Measurements from ENCODE around the gene DAG1.

DAG1 gene

DNA sequence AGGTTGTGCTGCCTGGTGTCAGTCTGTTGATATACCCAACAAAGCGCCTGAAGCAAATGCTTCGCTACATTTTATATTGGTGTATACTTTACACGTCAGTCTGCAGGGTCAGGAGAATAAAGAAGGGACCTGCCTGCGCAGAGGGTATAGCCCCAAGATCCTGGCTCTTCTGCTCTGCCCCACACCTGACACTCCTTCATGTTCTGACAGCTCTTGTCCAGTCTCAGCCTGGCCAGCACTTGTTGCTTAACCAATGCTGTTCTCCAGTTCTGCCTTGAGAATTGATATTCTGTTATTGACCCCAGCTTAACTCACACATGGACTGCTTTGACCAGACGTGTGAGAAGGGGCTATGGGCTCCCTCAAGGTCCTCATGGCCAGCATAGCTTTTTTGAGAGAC lies 48.4 kb downstream of the DAG1 start:
- no peak for DNase-seq

- DNase-seq = no peak
Observed at GRCh38 chr3:49519296-49519695, 49.2 kb downstream of the DAG1 start.

DNA sequence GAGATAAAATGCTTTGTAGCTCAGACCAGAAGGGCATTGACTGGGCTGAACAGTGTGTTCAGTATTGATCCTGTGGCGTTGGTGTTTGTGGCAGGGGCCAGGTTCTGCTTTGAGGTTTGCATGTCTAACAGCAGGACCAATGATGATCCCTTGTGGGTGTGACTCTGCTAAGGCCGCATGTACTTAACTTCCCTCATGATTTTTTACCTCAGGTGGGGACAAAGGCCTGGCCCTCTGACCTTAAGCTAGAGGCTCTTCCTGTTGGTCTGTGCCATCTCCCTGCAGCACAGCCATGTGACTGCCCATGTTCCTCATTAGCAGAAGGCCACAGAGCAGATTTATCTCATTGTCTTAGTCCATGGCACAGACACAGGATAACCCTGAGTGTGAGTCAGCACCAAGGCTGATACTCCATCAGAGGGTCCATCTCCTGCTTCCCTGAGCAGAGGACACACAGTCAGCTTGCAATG lies 49.9 kb downstream of the DAG1 start:
- no peak for DNase-seq

- DNase-seq = no peak
Observed at GRCh38 chr3:49523756-49524747, 54.0 kb downstream of the DAG1 start.

GRCh38 chr3:49529567-49529966 lies 59.5 kb downstream of the DAG1 start:
- no peak for DNase-seq

- no peak for DNase-seq
Observed at GRCh38 chr3:49530231-49530630, 60.2 kb downstream of the DAG1 start.

- no peak for DNase-seq
Observed at GRCh38 chr3:49530701-49531100, 60.6 kb downstream of the DAG1 start.

GRCh38 chr3:49531218-49531617 lies 61.2 kb downstream of the DAG1 start:
- no peak for DNase-seq

GRCh38 chr3:49531715-49532114 lies 61.6 kb downstream of the DAG1 start:
- DNase-seq = no peak

DNA sequence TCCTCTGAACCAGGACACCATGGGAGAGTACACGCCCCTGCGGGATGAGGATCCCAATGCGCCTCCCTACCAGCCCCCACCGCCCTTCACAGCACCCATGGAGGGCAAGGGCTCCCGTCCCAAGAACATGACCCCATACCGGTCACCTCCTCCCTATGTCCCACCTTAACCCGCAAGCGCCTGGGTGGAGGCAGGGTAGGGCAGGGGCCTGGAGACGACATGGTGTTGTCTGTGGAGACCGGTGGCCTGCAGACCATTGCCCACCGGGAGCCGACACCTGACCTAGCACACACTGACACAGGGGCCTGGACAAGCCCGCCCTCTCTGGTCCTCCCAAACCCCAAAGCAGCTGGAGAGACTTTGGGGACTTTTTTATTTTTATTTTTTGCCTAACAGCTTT lies 63.0 kb downstream of the DAG1 start:
- DNase-seq = no peak

DNA sequence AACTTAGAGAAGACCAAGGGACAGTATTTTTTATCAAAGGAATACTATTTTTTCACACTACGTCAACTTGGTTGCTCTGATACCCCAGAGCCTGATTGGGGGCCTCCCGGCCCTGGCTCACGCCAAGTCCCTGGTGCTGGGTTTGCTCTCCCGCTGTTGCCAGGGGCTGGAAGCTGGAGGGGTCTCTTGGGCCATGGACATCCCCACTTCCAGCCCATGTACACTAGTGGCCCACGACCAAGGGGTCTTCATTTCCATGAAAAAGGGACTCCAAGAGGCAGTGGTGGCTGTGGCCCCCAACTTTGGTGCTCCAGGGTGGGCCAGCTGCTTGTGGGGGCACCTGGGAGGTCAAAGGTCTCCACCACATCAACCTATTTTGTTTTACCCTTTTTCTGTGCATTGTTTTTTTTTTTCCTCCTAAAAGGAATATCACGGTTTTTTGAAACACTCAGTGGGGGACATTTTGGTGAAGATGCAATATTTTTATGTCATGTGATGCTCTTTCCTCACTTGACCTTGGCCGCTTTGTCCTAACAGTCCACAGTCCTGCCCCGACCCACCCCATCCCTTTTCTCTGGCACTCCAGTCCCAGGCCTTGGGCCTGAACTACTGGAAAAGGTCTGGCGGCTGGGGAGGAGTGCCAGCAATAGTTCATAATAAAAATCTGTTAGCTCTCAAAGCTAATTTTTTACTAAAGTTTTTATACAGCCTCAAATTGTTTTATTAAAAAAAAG lies 63.9 kb downstream of the DAG1 start:
- DNase-seq = no peak

DNA sequence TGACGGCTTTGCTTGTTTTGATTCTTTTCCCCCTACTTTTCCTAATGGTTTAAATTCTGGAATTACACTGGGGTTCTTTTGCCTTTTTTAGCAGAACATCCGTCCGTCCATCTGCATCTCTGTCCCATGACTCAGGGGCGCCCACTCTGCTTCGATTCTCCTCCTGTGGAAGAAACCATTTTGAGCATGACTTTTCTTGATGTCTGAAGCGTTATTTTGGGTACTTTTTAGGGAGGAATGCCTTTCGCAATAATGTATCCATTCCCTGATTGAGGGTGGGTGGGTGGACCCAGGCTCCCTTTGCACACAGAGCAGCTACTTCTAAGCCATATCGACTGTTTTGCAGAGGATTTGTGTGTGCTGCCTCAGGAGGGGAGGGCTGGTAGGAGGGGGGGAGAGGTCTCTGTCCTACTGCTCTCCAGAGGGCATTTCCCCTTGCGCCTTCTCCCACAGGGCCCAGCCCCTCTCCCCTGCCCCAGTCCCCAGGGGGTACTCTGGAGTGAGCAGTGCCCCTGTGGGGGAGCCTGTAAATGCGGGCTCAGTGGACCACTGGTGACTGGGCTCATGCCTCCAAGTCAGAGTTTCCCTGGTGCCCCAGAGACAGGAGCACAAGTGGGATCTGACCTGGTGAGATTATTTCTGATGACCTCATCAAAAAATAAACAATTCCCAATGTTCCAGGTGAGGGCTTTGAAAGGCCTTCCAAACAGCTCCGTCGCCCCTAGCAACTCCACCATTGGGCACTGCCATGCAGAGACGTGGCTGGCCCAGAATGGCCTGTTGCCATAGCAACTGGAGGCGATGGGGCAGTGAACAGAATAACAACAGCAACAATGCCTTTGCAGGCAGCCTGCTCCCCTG lies 64.7 kb downstream of the DAG1 start:
- DNase-seq = no peak

DNA sequence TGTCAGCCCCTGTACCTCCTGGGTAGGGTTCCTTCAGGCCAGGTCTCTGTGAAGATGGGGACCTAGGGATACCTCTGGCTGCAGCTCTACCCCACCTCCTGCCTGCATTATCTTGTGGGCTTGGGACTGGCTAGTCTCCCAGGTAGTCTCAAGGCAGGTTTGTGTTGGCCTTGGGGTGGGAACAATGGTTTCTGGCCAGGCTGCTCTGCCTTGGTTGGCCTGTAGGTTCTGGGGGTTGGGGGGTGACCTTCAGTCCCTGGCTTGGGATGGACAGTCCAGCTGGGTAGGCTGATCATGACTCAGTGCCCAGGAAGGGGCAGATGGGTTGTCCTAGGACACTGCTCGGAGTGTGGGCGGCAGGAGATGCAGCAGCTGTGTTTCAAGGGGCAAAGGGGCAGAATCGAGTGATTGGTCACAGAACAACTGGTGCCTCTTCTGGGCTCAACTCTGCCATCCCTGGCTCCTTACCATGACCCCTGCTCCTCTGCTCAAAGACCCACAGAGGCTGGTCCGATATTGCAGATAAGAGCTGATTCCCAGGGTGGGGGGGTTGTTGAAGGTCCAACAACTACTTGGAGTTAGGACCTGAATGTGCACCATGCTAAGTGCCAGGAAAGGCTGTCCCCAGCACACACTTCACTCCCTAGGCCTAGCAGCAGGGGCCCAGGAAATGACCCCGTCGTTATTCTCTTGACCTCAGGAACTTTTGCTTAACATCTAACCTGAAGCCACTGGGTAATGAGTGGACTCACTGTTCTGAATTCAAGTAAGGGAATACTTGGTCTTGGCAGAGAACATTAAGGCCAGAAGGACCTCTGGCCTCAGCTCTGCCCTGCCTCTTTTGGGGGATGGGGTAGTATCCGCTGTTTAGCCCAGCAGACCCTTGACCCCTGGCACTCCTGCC lies 66.2 kb downstream of the DAG1 start:
- DNase-seq = peak; percentile 19

DNA sequence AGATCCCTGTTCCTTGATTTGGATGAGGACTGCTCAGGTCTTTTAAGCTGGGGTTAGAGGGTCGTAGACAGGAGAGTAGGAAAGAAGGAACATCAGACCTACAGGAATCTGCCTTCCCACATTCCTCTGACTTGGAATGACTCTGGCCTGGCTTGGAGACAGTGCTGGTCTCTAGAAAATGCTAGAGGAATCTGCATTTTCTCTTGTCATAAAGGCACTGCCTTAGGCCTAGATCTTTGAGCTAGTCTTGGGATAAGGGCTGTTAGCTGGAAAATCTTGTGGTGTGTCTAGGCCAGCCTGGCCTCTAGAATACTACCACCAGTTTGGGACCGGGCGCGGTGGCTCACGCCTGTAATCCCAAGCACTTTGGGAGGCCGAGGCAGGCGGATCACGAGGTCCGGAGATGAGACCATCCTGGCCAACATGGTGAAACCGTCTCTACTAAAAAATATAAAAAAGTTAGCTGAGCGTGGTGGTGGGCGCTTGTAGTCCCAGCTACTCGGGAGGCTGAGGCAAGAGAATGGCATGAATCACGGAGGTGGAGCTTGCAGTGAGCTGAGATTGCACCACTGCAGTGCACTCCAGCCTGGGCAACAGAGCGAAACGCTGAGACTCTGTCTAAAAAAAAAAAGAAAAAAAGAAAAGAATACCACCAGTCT lies 66.9 kb downstream of the DAG1 start:
- no peak for DNase-seq

DNA sequence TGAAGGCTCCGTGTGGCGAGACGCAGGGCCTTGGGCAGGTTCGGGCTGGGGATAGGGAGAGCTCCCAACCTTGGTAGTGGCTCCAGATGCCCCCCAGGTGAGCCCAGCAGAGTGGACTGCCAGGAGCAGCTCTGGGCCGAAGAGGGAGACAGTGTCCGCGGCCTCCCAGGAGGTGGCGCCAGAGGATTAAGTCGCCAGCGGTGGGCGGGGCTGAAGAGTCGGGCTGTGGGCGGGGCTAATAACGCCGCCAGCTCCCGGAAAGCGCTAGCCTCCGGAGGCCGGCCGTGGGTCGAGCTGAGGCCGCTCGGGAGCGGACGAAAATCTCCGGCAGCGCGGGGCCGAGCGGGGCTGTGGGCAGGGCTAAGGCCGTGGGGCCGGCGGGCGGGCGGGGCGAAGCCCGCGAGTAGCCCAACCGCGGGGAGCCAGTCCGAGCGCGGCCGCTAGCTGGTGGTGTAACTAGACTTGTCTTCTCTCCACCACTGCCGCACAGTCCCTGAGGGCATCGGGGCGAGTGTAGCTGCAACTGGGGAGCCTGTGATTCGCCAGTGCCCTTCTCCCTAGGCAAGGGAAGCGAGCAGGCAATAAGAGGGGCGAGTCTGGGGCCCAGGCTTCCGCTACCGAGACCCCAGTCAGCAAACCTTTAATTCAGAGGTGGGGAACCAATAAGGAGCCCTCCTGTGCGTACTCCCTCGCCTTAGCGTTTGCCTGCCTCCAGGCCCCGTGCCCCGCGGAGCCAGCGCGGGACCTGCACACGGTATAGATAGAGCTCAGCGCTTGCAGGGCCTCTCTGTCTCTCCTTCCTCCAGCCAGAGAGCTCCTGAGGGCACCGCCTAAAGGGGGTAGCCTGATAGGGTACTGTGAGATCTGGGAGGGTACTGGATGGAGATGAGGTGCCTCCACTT lies 69.8 kb downstream of the DAG1 start:
- DNase-seq = peak; percentile 94

DNA sequence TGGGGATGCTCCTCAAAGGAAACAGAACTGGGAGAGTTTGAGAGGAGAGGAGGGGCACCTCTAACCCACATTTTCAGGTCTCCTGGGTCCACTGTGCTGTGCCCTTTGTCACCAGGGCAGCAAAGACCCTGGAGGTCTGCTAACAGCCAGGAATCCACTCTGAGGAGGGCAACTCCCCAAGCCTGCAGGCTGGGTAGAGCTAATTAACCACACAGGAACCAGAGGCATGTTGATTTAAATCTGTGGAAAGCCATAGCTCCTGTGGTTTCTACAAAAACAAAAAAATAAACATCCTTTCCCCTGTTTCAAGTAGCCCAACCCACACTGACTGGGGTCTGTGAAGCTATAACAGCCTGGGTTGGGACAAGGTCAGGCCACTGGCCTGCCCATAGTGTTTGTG lies 82.0 kb downstream of the DAG1 start:
- DNase-seq = no peak

- DNase-seq = peak; percentile 45
Observed at GRCh38 chr3:49553324-49553691, 83.2 kb downstream of the DAG1 start.

GRCh38 chr3:49553692-49554632 lies 83.9 kb downstream of the DAG1 start, which contains the start of gene BSN:
Gene BSN (plus strand): TSS chr3:49554477. CDS start chr3:49554603, 126 bp downstream.
- peak; percentile 88 for DNase-seq
